ENCODE measurements around the gene TENM3. TPM values are rescaled to one million over a fixed set of nuclear protein-coding genes. Genes with fewer than 3 reads are reported as not detected.

Gene TENM3
- total RNA-seq, 1 donor from 2014 or later = 2.8 TPM

GRCh38 chr4:182320580-182320979 is 77.4 kb downstream of the TENM3 start:
- H3K9me3 ChIP-seq = peaks cover 0 to under 1% of the 10 kb centered on the region in 2 donors
- no peak overlapping the region for H3K27ac ChIP-seq
- H3K36me3 ChIP-seq = no peaks in the 10 kb centered on the region
- no peak for DNase-seq (ENCODE audit: low spot score in 2 of 2)
- intact Hi-C loops (cut with DNase I) = no loop called here
- TF ChIP-seq, protein P1, sequence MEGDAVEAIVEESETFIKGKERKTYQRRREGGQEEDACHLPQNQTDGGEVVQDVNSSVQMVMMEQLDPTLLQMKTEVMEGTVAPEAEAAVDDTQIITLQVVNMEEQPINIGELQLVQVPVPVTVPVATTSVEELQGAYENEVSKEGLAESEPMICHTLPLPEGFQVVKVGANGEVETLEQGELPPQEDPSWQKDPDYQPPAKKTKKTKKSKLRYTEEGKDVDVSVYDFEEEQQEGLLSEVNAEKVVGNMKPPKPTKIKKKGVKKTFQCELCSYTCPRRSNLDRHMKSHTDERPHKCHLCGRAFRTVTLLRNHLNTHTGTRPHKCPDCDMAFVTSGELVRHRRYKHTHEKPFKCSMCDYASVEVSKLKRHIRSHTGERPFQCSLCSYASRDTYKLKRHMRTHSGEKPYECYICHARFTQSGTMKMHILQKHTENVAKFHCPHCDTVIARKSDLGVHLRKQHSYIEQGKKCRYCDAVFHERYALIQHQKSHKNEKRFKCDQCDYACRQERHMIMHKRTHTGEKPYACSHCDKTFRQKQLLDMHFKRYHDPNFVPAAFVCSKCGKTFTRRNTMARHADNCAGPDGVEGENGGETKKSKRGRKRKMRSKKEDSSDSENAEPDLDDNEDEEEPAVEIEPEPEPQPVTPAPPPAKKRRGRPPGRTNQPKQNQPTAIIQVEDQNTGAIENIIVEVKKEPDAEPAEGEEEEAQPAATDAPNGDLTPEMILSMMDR (IDR thresholded peaks at IDR 0.05) = no peak
- no peaks in the 10 kb centered on the region for H3K27me3 ChIP-seq
- H3K4me1 ChIP-seq = no peaks in the 10 kb centered on the region
- H3K4me3 ChIP-seq = no peak overlapping the region

DNA sequence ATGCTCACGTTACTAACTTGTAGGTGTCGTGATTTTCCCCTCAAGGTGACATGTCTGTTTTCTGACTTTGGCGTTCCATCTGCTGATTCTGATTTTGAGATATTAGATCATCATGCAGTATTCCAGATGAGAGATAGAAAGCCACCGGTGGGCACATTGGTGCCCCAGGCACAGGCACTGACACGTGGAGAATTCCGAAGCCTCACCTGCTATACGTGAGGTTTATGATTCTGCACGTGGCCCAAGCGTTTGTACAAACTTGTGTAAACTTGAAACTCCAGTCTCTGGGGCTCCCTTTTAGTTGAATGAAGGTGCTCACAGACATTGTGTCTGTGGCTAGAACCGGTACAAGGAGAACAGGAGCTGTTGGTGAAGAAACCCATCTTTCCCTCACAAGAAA is 81.1 kb downstream of the TENM3 start:
- DNase-seq (ENCODE audit: low spot score in 2 of 2) = no peak
- intact Hi-C loops (cut with DNase I) = no loop called here
- H3K27me3 ChIP-seq = no peaks in the 10 kb centered on the region
- no peak overlapping the region for H3K27ac ChIP-seq
- TF ChIP-seq, protein P1 (IDR thresholded peaks at IDR 0.05) = no peak
- H3K36me3 ChIP-seq = no peaks in the 10 kb centered on the region
- no peak overlapping the region for H3K4me3 ChIP-seq
- no peaks in the 10 kb centered on the region for H3K9me3 ChIP-seq
- no peaks in the 10 kb centered on the region for H3K4me1 ChIP-seq

- Histone ChIP-seq H3K27ac (no peak overlapping the region), H3K4me3 (no peak overlapping the region), H3K4me1 (no peaks in the 10 kb centered on the region), H3K27me3 (no peaks in the 10 kb centered on the region), H3K9me3 (no peaks in the 10 kb centered on the region), H3K36me3 (no peaks in the 10 kb centered on the region)
- TF ChIP-seq, protein P1 (IDR thresholded peaks at IDR 0.05) = no peak
- intact Hi-C loops (cut with DNase I) = no loop called here
- no peak for DNase-seq (ENCODE audit: low spot score in 2 of 2)
Measured at GRCh38 chr4:182325397-182325796, 82.2 kb downstream of the TENM3 start.

DNA sequence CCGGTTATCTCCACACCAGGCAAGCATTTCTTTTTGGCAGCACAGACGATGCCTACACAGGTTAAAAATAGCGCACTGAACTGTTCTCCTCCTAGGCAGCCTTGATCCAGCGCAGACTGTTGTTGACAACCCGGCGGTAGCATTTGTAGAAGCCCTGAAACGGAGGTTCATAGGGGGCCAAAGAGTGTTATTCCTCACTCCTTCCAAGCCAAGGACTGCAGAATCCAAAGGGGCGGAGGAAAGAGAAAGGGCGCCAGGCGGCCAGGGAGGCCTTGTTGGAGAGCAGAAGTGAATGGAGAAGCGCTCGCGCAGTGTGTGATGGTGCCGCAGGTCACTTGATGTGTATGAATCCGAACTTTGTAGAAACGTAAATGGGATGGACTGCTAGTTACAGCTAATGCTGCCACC is 82.7 kb downstream of the TENM3 start:
- Histone ChIP-seq H3K4me3 (no peak overlapping the region), H3K36me3 (no peaks in the 10 kb centered on the region), H3K27me3 (no peaks in the 10 kb centered on the region), H3K9me3 (no peaks in the 10 kb centered on the region), H3K27ac (no peak overlapping the region), H3K4me1 (no peaks in the 10 kb centered on the region)
- TF ChIP-seq, protein P1 (IDR thresholded peaks at IDR 0.05) = no peak
- DNase-seq (ENCODE audit: low spot score in 2 of 2) = no peak
- intact Hi-C loops (cut with DNase I) = no loop called here

GRCh38 chr4:182328505-182328904 is 85.3 kb downstream of the TENM3 start:
- TF ChIP-seq, protein P1 (IDR thresholded peaks at IDR 0.05) = no peak
- H3K9me3 ChIP-seq = no peaks in the 10 kb centered on the region
- H3K27ac ChIP-seq = no peak overlapping the region
- H3K4me3 ChIP-seq = no peak overlapping the region
- no peaks in the 10 kb centered on the region for H3K27me3 ChIP-seq
- H3K4me1 ChIP-seq = no peaks in the 10 kb centered on the region
- no peaks in the 10 kb centered on the region for H3K36me3 ChIP-seq
- no peak for DNase-seq (ENCODE audit: low spot score in 2 of 2)
- intact Hi-C loops (cut with DNase I) = no loop called here

DNA sequence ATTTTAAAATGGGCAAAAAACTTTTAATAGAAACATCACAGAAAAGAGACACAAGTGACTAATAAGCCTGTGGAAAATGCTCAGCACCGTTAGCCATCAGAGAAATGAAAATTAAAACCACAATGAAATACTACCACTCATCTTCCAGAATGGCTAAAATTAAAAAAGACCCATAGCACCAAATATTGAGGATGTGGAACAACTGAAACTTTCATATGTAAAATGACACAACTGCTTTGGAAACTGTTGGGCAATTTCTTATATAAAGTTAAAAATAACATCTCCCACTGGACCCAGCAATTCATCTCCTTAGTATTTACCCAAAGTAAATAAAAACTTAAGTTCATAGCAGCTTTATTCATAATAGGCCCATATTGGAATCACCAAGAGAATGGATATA is 94.2 kb downstream of the TENM3 start:
- Histone ChIP-seq H3K27ac (no peak overlapping the region), H3K9me3 (no peaks in the 10 kb centered on the region), H3K36me3 (no peaks in the 10 kb centered on the region), H3K27me3 (no peaks in the 10 kb centered on the region), H3K4me3 (no peak overlapping the region), H3K4me1 (no peaks in the 10 kb centered on the region)
- DNase-seq (ENCODE audit: low spot score in 2 of 2) = no peak
- TF ChIP-seq, protein P1 (IDR thresholded peaks at IDR 0.05) = no peak
- intact Hi-C loops (cut with DNase I) = no loop called here

Data from ascending aorta (tissue), 2 donors.